GM23338 (cell line): ENCODE results near the gene CACNA2D1. TPM values are rescaled to one million over a fixed set of nuclear protein-coding genes. Genes with fewer than 3 reads are reported as not detected.

Experiments
- ATAC-seq: fragments of 200-7000 bp; cut with Tn5 transposase; 3 replicates; pipeline ENCODE4 v1.9.1; 2020
- DNase-seq: peaks from one replicate; pipeline ENCODE4 v3.0.0-alpha.2; 2015; ENCODE audit warnings: low spot score
- H2AFZ ChIP-seq: fragments of 200-600 bp; sonication (generic); 2 replicates; pipeline ENCODE4 v1.8.0; 2016; ENCODE audit warnings: antibody characterized with exemption, mild to moderate bottlenecking, moderate library complexity
- H3F3A ChIP-seq: fragments of 200-600 bp; sonication (generic); replicated peaks from 2 replicates; pipeline ENCODE4 v1.8.0; 2017; ENCODE audit warnings: antibody characterized with exemption, mixed run types, low read depth
- H3K27ac ChIP-seq: fragments of 200-600 bp; sonication (generic); 2 replicates; pipeline ENCODE4 v1.6.1; 2016; ENCODE audit warnings: low read depth
- H3K27me3 ChIP-seq: fragments of 200-600 bp; sonication (generic); 2 replicates; pipeline ENCODE4 v1.8.0; 2016; ENCODE audit warnings: mild to moderate bottlenecking, mixed run types, moderate library complexity; ENCODE audit not compliant: insufficient read depth
- H3K36me3 ChIP-seq: fragments of 200-600 bp; sonication (generic); 2 replicates; pipeline ENCODE4 v1.8.0; 2016; ENCODE audit warnings: mild to moderate bottlenecking; ENCODE audit not compliant: insufficient read depth
- H3K4me1 ChIP-seq: fragments of 200-600 bp; sonication (generic); 2 replicates; pipeline ENCODE4 v1.8.0; 2016; ENCODE audit warnings: mild to moderate bottlenecking, moderate library complexity; ENCODE audit not compliant: insufficient read depth
- H3K4me2 ChIP-seq: fragments of 200-600 bp; sonication (generic); 2 replicates; pipeline ENCODE4 v1.7.1; 2017; ENCODE audit warnings: mixed run types
- H3K4me3 ChIP-seq: fragments of 200-600 bp; sonication (generic); 2 replicates; pipeline ENCODE4 v1.6.1; 2016; ENCODE audit warnings: mixed run types
- H3K79me2 ChIP-seq: fragments of 200-600 bp; sonication (generic); replicated peaks from 2 replicates; pipeline ENCODE4 v1.8.0; 2017; ENCODE audit warnings: mild to moderate bottlenecking; ENCODE audit not compliant: insufficient read depth
- H3K9me2 ChIP-seq: fragments of 200-600 bp; sonication (generic); 2 replicates; pipeline ENCODE4 v1.8.0; 2017; ENCODE audit not compliant: insufficient read depth
- H4K20me1 ChIP-seq: fragments of 200-600 bp; sonication (generic); replicated peaks from 2 replicates; pipeline ENCODE4 v1.8.0; 2017; ENCODE audit warnings: mild to moderate bottlenecking; ENCODE audit not compliant: insufficient read depth
- H3K27ac Mint-ChIP-seq: 2 replicates; pipeline ENCODE4 v1.8.0; 2020; ENCODE audit warnings: inconsistent platforms, mild to moderate bottlenecking, moderate library complexity, mixed read lengths
- H3K27me3 Mint-ChIP-seq: 3 replicates; pipeline ENCODE4 v1.8.0; 2022; ENCODE audit warnings: low read depth, mild to moderate bottlenecking, moderate library complexity, mixed read lengths, inconsistent platforms; ENCODE audit not compliant: insufficient read depth, poor library complexity
- H3K36me3 Mint-ChIP-seq: 3 replicates; pipeline ENCODE4 v1.8.0; 2021; ENCODE audit warnings: low read depth, mild to moderate bottlenecking, inconsistent platforms, moderate library complexity, mixed read lengths
- H3K4me1 Mint-ChIP-seq: 3 replicates; pipeline ENCODE4 v1.8.0; 2020; ENCODE audit warnings: mild to moderate bottlenecking, inconsistent platforms, mixed read lengths
- H3K4me3 Mint-ChIP-seq: 3 replicates; pipeline ENCODE4 v1.8.0; 2021; ENCODE audit warnings: moderate library complexity, mild to moderate bottlenecking, inconsistent platforms, mixed read lengths
- H3K9me3 Mint-ChIP-seq: 3 replicates; pipeline ENCODE4 v1.8.0; 2020; ENCODE audit warnings: moderate library complexity, mild to moderate bottlenecking, inconsistent platforms, mixed read lengths
- CREB1 ChIP-seq: fragments of 250-450 bp; sonication (Bioruptor Pico); IDR thresholded peaks from 2 replicates; pipeline ENCODE4 v1.5.0; 2020; ENCODE audit warnings: low read depth, mild to moderate bottlenecking, moderate library complexity
- EZH2 ChIP-seq: fragments of 200-600 bp; sonication (generic); IDR thresholded peaks from one replicate; pipeline ENCODE4 v1.8.0; 2017; ENCODE audit warnings: antibody characterized with exemption, mild to moderate bottlenecking, low read depth; ENCODE audit not compliant: unreplicated experiment
- EZH2phosphoT487 ChIP-seq: fragments of 200-600 bp; sonication (generic); IDR thresholded peaks from one replicate; pipeline ENCODE4 v1.8.1; 2018; ENCODE audit warnings: antibody characterized with exemption; ENCODE audit not compliant: unreplicated experiment
- JUNB ChIP-seq: IDR thresholded peaks from one replicate; pipeline ENCODE4 v1.6.1; 2016; ENCODE audit warnings: antibody characterized with exemption; ENCODE audit not compliant: unreplicated experiment
- POLR2AphosphoS5 ChIP-seq: IDR thresholded peaks from 2 replicates; pipeline ENCODE4 v1.6.1; 2016; ENCODE audit warnings: antibody characterized with exemption, low read depth
- STAT1 ChIP-seq: IDR thresholded peaks from one replicate; pipeline ENCODE4 v1.6.1; 2016; ENCODE audit warnings: antibody characterized with exemption; ENCODE audit not compliant: unreplicated experiment
- ZNF114 ChIP-seq: fragments of 250-450 bp; sonication (Bioruptor Pico); IDR thresholded peaks from 2 replicates; pipeline ENCODE4 v1.5.0; 2020; ENCODE audit warnings: mild to moderate bottlenecking, moderate library complexity
- polyA plus RNA-seq: library from polyadenylated mRNA; unstranded; fragments of >200 nt; fragmentation: Nextera tagmentation; extraction: Ambion mirVana; gene quantifications from 2 replicates; pipeline ENCODE4 v1.2.1, GENCODE V29; 2016
- total RNA-seq: library from RNA; depleted of rRNA; stranded (reverse); fragments of >200 nt; shearing (Covaris generic); gene quantifications from 2 replicates; pipeline ENCODE4 v1.2.3, GENCODE V29; 2014
- TF ChIP-seq, protein P1 (sequence below), 2 experiments: fragments of 200-600 bp in 1 of 2; sonication (generic) in 1 of 2; conservative IDR thresholded peaks; 2 replicates each; pipeline versions ENCODE4 v1.5.1 to v1.6.1; 2016 to 2017; ENCODE audit warnings: antibody characterized with exemption in 2 of 2, low read depth in 2 of 2, mild to moderate bottlenecking in 2 of 2, moderate library complexity in 1 of 2
- TF ChIP-seq, protein P2 (sequence below): IDR thresholded peaks from 2 replicates; pipeline ENCODE4 v1.6.1; 2016; ENCODE audit warnings: antibody characterized with exemption
- TF ChIP-seq, protein P3 (sequence below): IDR thresholded peaks from one replicate; pipeline ENCODE4 v1.6.1; 2018; ENCODE audit warnings: antibody characterized with exemption; ENCODE audit not compliant: unreplicated experiment

The CACNA2D1 gene
- total and polyA plus RNA-seq, 2 experiments from 2014 or later: 7.0 to 20.4 TPM

DNA sequence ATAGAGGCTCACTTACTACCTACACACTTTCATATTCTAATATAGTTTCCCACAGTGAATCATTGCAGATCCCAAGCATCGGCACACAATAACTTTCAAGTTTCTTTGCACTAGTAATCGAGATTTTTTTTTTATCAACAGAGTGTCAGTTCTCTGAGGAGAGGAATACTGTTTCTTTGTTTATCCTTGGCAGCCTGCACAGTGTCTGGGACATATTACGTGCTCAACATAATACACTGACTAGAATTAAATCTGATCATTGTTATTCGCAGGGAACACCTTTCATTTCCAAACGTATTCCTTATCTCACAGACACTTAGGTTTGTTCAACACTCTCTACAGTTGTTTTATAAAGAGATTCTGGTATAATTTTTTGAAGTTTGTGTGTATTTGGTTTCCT is 95.3 kb downstream of the CACNA2D1 start (continued):
- TF ChIP-seq, protein P1, sequence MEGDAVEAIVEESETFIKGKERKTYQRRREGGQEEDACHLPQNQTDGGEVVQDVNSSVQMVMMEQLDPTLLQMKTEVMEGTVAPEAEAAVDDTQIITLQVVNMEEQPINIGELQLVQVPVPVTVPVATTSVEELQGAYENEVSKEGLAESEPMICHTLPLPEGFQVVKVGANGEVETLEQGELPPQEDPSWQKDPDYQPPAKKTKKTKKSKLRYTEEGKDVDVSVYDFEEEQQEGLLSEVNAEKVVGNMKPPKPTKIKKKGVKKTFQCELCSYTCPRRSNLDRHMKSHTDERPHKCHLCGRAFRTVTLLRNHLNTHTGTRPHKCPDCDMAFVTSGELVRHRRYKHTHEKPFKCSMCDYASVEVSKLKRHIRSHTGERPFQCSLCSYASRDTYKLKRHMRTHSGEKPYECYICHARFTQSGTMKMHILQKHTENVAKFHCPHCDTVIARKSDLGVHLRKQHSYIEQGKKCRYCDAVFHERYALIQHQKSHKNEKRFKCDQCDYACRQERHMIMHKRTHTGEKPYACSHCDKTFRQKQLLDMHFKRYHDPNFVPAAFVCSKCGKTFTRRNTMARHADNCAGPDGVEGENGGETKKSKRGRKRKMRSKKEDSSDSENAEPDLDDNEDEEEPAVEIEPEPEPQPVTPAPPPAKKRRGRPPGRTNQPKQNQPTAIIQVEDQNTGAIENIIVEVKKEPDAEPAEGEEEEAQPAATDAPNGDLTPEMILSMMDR (conservative IDR thresholded peaks at IDR 0.05; ENCODE audit: low read depth in 2 of 2): no peak
- TF ChIP-seq STAT1: no peak
- TF ChIP-seq, protein P2, sequence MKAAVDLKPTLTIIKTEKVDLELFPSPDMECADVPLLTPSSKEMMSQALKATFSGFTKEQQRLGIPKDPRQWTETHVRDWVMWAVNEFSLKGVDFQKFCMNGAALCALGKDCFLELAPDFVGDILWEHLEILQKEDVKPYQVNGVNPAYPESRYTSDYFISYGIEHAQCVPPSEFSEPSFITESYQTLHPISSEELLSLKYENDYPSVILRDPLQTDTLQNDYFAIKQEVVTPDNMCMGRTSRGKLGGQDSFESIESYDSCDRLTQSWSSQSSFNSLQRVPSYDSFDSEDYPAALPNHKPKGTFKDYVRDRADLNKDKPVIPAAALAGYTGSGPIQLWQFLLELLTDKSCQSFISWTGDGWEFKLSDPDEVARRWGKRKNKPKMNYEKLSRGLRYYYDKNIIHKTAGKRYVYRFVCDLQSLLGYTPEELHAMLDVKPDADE: no peak

DNA sequence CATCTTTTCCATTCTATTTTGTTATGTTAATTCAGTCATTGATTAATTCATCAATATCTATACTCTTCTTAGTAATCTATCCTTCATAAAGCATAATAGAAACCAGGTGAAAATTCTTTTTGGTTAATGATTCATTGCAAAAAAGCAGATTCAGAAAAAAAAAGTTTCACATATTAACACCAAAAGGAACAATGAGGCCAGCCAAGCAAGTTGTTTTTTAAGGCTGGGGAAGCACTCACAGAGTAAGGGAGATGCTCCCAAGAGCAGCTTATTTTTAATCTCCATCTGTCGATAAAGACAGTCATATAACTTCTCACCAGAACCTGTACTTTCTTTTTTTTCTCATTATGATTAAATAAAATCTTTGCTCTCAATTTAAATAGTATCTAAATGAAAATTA is 95.8 kb downstream of the CACNA2D1 start:
- H3K27ac ChIP-seq: no peak overlapping the region
- H4K20me1 ChIP-seq: no peaks in the 10 kb centered on the region
- ATAC-seq (no peak), DNase-seq (no peak)
- H3K79me2 ChIP-seq: no peaks in the 10 kb centered on the region
- Mint-ChIP-seq H3K27me3 (no peaks in the 10 kb centered on the region), H3K9me3 (no peaks in the 10 kb centered on the region), H3K27ac (no peak overlapping the region), H3K36me3 (no peaks in the 10 kb centered on the region), H3K4me3 (no peak overlapping the region), H3K4me1 (peaks cover 16% of the 10 kb centered on the region; the same call in 2 of the 3 replicates)
- H3F3A ChIP-seq: no peaks in the 10 kb centered on the region
- no peaks in the 10 kb centered on the region for H3K36me3 ChIP-seq
- no peak overlapping the region for H3K4me2 ChIP-seq
- no peak overlapping the region for H3K4me3 ChIP-seq
- H3K27me3 ChIP-seq: no peaks in the 10 kb centered on the region
- H3K4me1 ChIP-seq: no peaks in the 10 kb centered on the region
- TF ChIP-seq CREB1 (CRISPR knock-in tag) (no peak), STAT1 (no peak), ZNF114 (no peak), EZH2 (no peak), POLR2AphosphoS5 (no peak), JUNB (no peak), EZH2phosphoT487 (no peak)
- TF ChIP-seq, protein P3, sequence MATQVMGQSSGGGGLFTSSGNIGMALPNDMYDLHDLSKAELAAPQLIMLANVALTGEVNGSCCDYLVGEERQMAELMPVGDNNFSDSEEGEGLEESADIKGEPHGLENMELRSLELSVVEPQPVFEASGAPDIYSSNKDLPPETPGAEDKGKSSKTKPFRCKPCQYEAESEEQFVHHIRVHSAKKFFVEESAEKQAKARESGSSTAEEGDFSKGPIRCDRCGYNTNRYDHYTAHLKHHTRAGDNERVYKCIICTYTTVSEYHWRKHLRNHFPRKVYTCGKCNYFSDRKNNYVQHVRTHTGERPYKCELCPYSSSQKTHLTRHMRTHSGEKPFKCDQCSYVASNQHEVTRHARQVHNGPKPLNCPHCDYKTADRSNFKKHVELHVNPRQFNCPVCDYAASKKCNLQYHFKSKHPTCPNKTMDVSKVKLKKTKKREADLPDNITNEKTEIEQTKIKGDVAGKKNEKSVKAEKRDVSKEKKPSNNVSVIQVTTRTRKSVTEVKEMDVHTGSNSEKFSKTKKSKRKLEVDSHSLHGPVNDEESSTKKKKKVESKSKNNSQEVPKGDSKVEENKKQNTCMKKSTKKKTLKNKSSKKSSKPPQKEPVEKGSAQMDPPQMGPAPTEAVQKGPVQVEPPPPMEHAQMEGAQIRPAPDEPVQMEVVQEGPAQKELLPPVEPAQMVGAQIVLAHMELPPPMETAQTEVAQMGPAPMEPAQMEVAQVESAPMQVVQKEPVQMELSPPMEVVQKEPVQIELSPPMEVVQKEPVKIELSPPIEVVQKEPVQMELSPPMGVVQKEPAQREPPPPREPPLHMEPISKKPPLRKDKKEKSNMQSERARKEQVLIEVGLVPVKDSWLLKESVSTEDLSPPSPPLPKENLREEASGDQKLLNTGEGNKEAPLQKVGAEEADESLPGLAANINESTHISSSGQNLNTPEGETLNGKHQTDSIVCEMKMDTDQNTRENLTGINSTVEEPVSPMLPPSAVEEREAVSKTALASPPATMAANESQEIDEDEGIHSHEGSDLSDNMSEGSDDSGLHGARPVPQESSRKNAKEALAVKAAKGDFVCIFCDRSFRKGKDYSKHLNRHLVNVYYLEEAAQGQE: no peak
- TF ChIP-seq, protein P1 (conservative IDR thresholded peaks at IDR 0.05; ENCODE audit: low read depth in 2 of 2): no peak
- TF ChIP-seq, protein P2: no peak
- no peaks in the 10 kb centered on the region for H3K9me2 ChIP-seq
- H2AFZ ChIP-seq: no peak overlapping the region
